ENCODE results near the gene ITGB7.
A peak's percentile ranks its signal among the peaks of the same experiment; 100 is the strongest.
"Not testable (repeated sequence)": the region's sequence is repeated elsewhere in the genome, so short reads cannot be mapped to it uniquely, and the experiment has no call there.

Gene ITGB7

GRCh38 chr12:53177447-53177846 is 29.6 kb downstream of the ITGB7 start:
- DNase-seq = not testable (repeated sequence)

DNA sequence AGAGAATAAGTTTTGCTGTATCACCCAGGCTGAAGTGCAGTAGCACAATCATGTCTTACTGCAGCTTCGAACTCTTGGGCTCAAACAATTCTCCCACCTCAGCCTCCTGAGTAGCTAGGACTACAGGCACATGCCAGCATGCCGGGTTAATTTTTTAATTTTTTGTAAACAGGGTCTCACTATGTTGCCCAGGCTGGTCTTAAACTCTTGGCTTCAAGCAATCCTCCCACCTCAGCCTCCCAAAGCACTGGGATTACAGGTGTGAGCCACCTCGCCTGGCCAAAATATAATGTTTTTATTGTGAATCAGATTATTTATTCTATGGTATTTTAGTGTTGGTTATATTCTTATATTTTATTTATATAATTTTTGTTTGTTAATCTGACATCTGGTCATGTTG is 30.3 kb downstream of the ITGB7 start:
- DNase-seq = no peak

- DNase-seq = no peak
Measured at GRCh38 chr12:53174881-53175491, 32.1 kb downstream of the ITGB7 start.

DNA sequence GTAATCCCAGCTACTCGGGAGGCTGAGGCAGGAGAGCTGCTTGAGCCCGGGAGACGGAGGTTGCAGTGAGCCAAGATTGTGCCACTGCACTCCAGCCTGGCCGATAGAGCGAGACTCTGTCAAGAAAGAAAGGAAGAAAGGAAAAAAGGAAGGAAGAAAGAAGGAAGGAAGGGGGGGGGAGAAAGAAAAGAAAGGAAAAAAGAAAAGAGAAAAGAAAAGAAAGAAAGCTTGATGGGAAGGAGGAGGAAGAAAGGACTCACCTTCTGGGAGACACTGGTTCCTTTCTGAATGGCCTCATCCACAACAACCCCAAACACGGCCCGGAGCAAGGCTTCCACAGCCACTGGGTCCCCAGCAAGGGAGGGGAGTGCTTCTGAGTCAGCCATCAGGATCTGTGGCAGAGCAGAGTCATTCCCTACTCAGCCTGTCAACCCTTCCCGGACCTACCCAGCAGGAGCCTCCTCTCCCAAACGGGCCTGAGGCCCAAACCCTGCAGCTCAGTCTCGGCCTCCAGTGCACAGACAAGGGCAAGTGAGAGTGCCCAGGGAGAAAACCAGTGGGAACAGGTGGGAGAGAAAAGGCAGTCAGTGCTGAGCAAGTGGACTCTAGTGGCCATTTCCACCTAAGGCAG is 33.9 kb downstream of the ITGB7 start:
- no peak for DNase-seq

GRCh38 chr12:53172352-53172751 is 34.7 kb downstream of the ITGB7 start:
- no peak for DNase-seq

DNA sequence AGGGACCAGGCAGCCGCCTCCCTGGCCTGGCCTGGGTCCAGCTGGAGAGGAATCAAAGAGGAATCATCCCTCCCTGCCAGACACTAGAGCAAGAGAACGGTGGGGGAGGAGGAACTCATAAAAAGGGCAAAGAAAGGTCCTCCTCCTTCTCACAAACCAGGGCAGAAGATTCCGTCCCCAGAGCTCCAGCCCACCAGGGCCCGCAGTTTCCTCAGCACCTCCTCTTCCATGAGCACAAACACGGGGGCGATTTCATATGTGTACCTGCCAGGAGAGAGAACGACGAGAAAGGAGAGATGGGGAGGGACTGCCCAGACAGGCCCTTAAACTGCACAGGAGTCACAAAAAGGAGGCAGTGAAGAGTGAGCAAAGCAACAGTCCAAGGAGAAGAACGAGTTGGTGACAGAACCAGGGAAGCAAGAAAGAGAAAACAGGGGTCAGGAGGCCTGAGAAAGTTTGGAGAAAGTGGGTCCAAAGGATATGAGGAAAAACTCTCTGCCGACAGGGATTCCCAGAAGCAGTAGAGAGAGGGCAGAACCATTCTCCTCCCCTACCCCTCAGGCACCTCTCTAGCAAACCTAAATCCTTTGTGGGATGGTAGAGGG is 35.2 kb downstream of the ITGB7 start:
- no peak for DNase-seq

- no peak for DNase-seq
Measured at GRCh38 chr12:53170876-53171724, 36.0 kb downstream of the ITGB7 start.

DNA sequence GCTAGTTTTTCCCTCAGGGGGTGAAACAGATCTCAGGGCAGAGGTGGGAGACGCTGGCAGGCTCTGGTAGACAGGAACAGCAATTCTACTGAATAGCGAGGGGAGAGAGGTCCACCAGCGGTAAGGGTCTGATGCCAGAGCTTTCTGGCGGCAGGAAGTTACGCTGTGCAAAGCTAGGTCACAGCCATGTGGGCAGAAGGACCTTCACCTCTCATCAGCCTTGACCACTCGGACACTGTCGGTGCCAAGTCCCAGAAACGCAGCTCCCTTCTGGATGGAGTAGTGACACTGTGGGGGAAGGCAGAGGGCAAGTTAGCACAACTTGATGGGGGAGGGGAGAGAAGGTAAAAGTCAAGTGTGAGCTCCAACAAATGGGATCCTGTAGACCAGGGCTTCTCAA is 36.8 kb downstream of the ITGB7 start:
- DNase-seq = no peak

DNA sequence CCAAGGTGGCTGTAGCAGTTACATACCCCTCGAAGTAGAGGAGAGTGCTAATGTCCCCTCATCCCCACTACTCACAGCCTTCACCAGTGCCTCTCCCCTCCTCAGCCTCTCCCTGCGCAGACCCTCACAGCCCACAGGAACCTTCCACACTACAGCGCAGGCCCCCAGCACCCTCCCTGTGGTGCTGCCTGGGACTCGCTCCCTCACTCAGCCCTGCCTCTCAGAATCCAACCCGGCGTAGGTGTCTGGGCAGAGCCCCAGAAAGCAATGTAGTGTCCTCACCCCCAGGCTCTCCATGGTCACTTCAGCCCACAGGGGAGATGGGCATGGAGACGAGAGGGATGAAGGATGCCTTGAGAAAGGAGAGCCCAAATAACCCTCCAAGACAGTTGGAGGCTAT is 37.4 kb downstream of the ITGB7 start:
- DNase-seq = no peak

DNA sequence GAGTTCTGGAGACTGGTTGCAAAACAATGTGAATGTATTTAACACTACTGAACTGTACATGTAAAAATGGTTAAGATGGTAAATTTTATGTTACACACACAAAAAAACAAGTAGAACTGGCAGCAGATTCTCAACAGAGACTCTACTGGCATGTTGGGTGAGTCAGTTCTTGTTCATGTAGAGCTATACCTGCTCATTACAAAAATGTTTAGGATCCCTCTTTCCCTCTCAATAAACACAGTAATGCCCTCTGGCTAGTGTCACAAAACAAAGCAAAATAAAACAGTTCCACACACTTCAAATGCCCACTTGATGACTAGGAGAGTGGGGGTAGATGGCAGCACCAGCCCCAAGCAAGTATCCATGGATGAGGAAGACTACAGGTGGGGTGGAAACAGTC is 40.2 kb downstream of the ITGB7 start:
- no peak for DNase-seq

DNA sequence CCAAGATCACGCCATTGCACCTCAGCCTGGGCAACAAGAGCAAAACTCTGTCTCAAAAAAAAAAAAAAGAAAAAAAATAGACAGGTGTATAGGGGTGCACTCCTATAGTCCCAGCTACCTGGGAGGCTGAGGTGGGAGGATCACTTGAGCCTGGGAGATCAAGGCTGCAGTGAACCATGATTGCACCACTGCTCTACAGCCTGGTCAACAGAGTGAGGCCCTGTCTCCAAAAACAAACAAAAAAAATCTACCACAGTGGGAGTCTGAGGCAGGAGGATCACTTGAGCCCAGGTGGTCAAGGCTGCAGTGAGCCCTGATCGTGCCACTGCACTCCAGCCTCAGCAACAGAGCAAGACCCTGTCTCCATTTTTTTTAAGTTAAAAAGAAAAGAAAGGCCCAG is 44.0 kb downstream of the ITGB7 start:
- DNase-seq = not testable (repeated sequence)

GRCh38 chr12:53161119-53161911 is 45.7 kb downstream of the ITGB7 start:
- DNase-seq = no peak

GRCh38 chr12:53160673-53161072 is 46.4 kb downstream of the ITGB7 start:
- DNase-seq = no peak

GRCh38 chr12:53160000-53160399 is 47.1 kb downstream of the ITGB7 start:
- DNase-seq = no peak

GRCh38 chr12:53159195-53159839 is 47.7 kb downstream of the ITGB7 start:
- peak; percentile 72 to 90 (median 82) for DNase-seq

- no peak for DNase-seq
Measured at GRCh38 chr12:53152390-53152789, 54.7 kb downstream of the ITGB7 start.

GRCh38 chr12:53151039-53151438 is 56.0 kb downstream of the ITGB7 start:
- no peak for DNase-seq

DNA sequence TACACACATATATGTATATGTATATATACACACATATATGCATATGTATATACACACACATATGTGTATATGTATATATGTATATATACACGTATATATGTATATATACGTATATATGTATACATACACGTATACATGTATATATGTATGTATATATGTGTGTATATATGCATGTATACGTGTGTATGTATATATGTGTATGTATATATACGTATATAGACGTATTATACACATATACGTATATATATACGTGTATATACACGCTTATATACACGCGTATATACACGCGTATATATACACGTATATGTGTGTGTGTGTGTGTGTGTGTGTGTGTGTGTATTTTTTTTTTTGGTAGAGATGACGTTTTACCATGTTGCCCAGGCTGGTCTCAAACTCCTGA is 59.4 kb downstream of the ITGB7 start:
- no peak for DNase-seq

DNA sequence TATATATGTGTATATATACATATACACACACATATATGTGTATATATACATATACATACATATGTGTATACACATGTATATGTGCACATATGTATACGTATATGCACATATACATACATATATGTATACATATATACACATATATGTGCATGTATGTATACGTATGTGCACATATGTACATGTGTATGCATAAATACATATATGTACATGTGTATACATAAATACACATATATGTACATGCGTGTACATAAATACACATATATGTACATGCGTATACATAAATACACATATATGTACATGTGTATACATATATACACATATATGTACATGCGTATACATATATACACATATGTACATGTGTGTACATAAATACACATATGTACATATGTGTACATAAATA is 59.9 kb downstream of the ITGB7 start:
- DNase-seq = no peak

DNA sequence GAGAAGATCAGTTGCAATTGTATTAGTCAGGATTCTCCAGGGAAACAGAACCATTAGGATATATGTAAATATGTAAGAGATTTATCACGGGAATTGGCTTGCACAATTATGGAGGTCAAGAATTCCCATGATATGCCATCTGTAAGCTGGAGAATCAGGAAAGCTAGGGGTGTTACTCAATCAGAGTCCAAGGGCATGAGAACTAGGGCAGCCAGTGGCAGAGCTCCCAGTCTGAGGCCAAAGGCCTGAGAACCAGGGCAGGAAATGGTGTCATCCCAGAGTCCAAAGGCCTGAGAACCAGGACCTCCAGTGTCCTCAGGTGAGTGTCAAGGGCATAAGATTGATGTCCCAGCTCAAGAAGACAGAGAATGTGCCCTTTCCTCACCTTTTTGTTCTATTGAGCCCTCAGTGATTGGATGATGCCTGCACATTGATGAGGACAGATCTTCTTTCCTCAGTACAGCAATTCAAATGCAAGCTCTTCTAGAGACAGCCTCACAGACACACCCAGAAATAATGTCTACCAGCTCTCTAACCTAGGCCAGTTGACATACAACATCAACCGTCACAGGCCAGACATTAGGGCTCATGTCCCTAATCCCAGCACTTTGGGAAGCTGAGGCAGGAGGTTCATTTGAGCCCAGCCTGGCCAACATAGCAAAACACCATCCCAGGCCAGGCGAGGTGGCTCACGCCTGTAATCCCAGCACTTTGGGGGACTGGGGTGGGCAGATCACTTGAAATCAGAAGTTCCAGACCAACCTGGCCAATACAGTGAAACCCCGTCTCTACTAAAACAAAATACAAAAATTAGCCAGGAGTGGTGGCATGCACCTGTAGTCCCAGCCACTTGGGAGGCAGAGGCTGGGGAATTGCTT is 61.4 kb downstream of the ITGB7 start:
- DNase-seq = no peak

DNA sequence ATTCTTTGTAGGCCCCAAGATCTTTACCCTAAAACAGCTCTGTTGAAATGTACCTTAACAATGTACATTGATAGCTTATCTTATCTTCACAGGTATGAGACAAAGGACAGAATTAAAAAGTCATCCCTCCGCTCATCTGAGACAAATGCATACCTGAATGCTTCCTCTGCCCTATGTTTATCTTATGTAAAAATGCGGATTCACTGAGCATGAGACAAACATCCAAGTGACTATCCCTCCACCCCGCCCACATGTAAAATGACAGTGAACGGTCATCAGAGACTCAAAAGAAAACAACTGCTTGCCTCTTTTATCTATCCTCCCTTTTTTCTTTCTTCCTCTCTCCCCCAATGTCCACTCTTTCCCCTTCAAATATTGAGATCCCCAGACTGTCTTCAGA is 63.7 kb downstream of the ITGB7 start:
- DNase-seq = no peak
